ENCODE measurements around the gene ADCY1. TPM values are rescaled to one million over a fixed set of nuclear protein-coding genes. Genes with fewer than 3 reads are reported as not detected.

Gene ADCY1
- total and polyA plus RNA-seq, 2 donors from 2014 or later: 2.9 to 3.7 TPM

- H3K36me3 ChIP-seq (ENCODE audit: control insufficient read depth in 2 of 3, insufficient read depth in 3 of 3, low read length in 3 of 3): no peaks in the 10 kb centered on the region
- TF ChIP-seq CTCF (IDR thresholded peaks at IDR 0.05; ENCODE audit: borderline replicate concordance, extremely low read depth, insufficient read depth): no peak
- H3K27me3 ChIP-seq (ENCODE audit: control insufficient read depth, insufficient read depth, low read length): no peaks in the 10 kb centered on the region
- no peaks in the 10 kb centered on the region for H3K9me3 ChIP-seq (ENCODE audit: control insufficient read depth in 2 of 3, insufficient read depth in 1 of 3, low read length in 3 of 3)
- no peak overlapping the region for H3K4me3 ChIP-seq (ENCODE audit: low read length in 3 of 3)
- H3K27ac ChIP-seq (ENCODE audit: low read depth in 2 of 2, low read length in 2 of 2): no peak overlapping the region
- DNase-seq (no peak), FAIRE-seq (no peak)
- no peak overlapping the region for H3K9ac ChIP-seq (ENCODE audit: low read length in 3 of 3)
- intact Hi-C loops (cut with DNase I): no loop called here
- no peaks in the 10 kb centered on the region for H3K4me1 ChIP-seq (ENCODE audit: control insufficient read depth in 2 of 3, insufficient read depth in 2 of 3, low read depth in 1 of 3, low read length in 3 of 3)
These were observed 77.4 kb downstream of the ADCY1 start for GRCh38 chr7:45651540-45651939.

GRCh38 chr7:45652630-45653029 is 78.5 kb downstream of the ADCY1 start:
- no peak overlapping the region for H3K4me3 ChIP-seq (ENCODE audit: low read length in 3 of 3)
- intact Hi-C loops (cut with DNase I): no loop called here
- no peak for FAIRE-seq
- H3K9me3 ChIP-seq (ENCODE audit: control insufficient read depth in 2 of 3, insufficient read depth in 1 of 3, low read length in 3 of 3): no peaks in the 10 kb centered on the region
- no peak overlapping the region for H3K27ac ChIP-seq (ENCODE audit: low read depth in 2 of 2, low read length in 2 of 2)
- no peak for TF ChIP-seq CTCF (IDR thresholded peaks at IDR 0.05; ENCODE audit: borderline replicate concordance, extremely low read depth, insufficient read depth)
- H3K27me3 ChIP-seq (ENCODE audit: control insufficient read depth, insufficient read depth, low read length): no peaks in the 10 kb centered on the region
- no peak overlapping the region for H3K9ac ChIP-seq (ENCODE audit: low read length in 3 of 3)
- no peaks in the 10 kb centered on the region for H3K36me3 ChIP-seq (ENCODE audit: control insufficient read depth in 2 of 3, insufficient read depth in 3 of 3, low read length in 3 of 3)
- no peaks in the 10 kb centered on the region for H3K4me1 ChIP-seq (ENCODE audit: control insufficient read depth in 2 of 3, insufficient read depth in 2 of 3, low read depth in 1 of 3, low read length in 3 of 3)
- DNase-seq: no peak

GRCh38 chr7:45653209-45653907 is 79.2 kb downstream of the ADCY1 start:
- no peak for FAIRE-seq

More at GRCh38 chr7:45653209-45653907, 79.2 kb downstream of the ADCY1 start:
- no peaks in the 10 kb centered on the region for H3K4me1 ChIP-seq (ENCODE audit: control insufficient read depth in 2 of 3, insufficient read depth in 2 of 3, low read depth in 1 of 3, low read length in 3 of 3)
- no peaks in the 10 kb centered on the region for H3K9me3 ChIP-seq (ENCODE audit: control insufficient read depth in 2 of 3, insufficient read depth in 1 of 3, low read length in 3 of 3)
- TF ChIP-seq CTCF (IDR thresholded peaks at IDR 0.05; ENCODE audit: borderline replicate concordance, extremely low read depth, insufficient read depth): no peak
- intact Hi-C loops (cut with DNase I): no loop called here
- no peak overlapping the region for H3K4me3 ChIP-seq (ENCODE audit: low read length in 3 of 3)
- no peaks in the 10 kb centered on the region for H3K27me3 ChIP-seq (ENCODE audit: control insufficient read depth, insufficient read depth, low read length)
- no peak overlapping the region for H3K27ac ChIP-seq (ENCODE audit: low read depth in 2 of 2, low read length in 2 of 2)
- no peaks in the 10 kb centered on the region for H3K36me3 ChIP-seq (ENCODE audit: control insufficient read depth in 2 of 3, insufficient read depth in 3 of 3, low read length in 3 of 3)
- no peak for DNase-seq
- H3K9ac ChIP-seq (ENCODE audit: low read length in 3 of 3): no peak overlapping the region
